MM.1S (cell line): ENCODE measurements around the gene CSF3.

Experiments
- CTCF ChIP-seq: fragments of 300-600 bp; sonication (generic); IDR thresholded peaks from 2 replicates; pipeline ENCODE4 v1.5.1; 2016; ENCODE audit warnings: antibody characterized with exemption, low read length, mixed read lengths
- EZH2 ChIP-seq: fragments of 300-600 bp; sonication (generic); optimal IDR thresholded peaks from 2 replicates; pipeline ENCODE3; 2017; ENCODE audit warnings: low read depth, mild to moderate bottlenecking, antibody characterized with exemption, low read length, mixed read lengths

- no peak for TF ChIP-seq EZH2
- no peak for TF ChIP-seq CTCF
Observed at GRCh38 chr17:39979016-39979670, 36.1 kb upstream of the CSF3 start.
